Activated T-cell treated with anti-CD3 and anti-CD28 coated beads, Interleukin-2, amount 50 U/mL, for 72 hours (primary cell): Measurements from ENCODE around the gene STRADB. TPM values are rescaled to one million over a fixed set of nuclear protein-coding genes. Genes with fewer than 3 reads are reported as not detected.

Experiments
- total RNA-seq, 2 donors: library from RNA; stranded (reverse); gene quantifications; one replicate each; pipeline ENCODE4 v1.2.3, GENCODE V29; 2022

The STRADB gene
- total RNA-seq, 2 donors from 2014 or later: 26.7 to 30.4 TPM

Other genes with a start within 250 kb of the STRADB start
- 10 to 100 TPM; 45.0 to 78.7 TPM for gene CASP8, start 191.2 kb upstream of the STRADB start, total RNA-seq
- gene FLACC1, start 94.4 kb upstream of the STRADB start, total RNA-seq: 1 to 10 TPM; 3.3 to 3.7 TPM
- gene TRAK2, start 282 bp upstream of the STRADB start, total RNA-seq: 10 to 100 TPM; 20.8 to 22.1 TPM
- gene TMEM237, start 191.8 kb downstream of the STRADB start, total RNA-seq: 10 to 100 TPM; 17.6 to 19.3 TPM
- not detected for gene MPP4, start 246.9 kb downstream of the STRADB start, total RNA-seq